ACC112 (cell line): ENCODE results near the gene FZD4.
"Not testable (repeated sequence)": the region's sequence is repeated elsewhere in the genome, so short reads cannot be mapped to it uniquely, and the experiment has no call there.

Source experiments
- H2AFZ ChIP-seq: fragments of 200-600 bp; sonication (generic); one replicate; pipeline ENCODE4 v1.6.0; 2017; ENCODE audit warnings: antibody characterized with exemption, low read length; ENCODE audit not compliant: unreplicated experiment
- H3K27ac ChIP-seq: fragments of 200-600 bp; sonication (generic); 2 replicates; pipeline ENCODE4 v1.5.1; 2014; ENCODE audit warnings: low read depth, mild to moderate bottlenecking, antibody characterized with exemption, low read length, moderate library complexity
- H3K27me3 ChIP-seq: fragments of 200-600 bp; sonication (generic); 2 replicates; pipeline ENCODE4 v1.6.1; 2014; ENCODE audit warnings: mild to moderate bottlenecking, antibody characterized with exemption, low read length, moderate library complexity, mixed read lengths; ENCODE audit not compliant: insufficient read depth
- H3K36me3 ChIP-seq: fragments of 200-600 bp; sonication (generic); 2 replicates; pipeline ENCODE4 v1.6.1; 2016; ENCODE audit warnings: mild to moderate bottlenecking, antibody characterized with exemption, low read length, moderate library complexity, mixed read lengths; ENCODE audit not compliant: insufficient read depth
- H3K4me1 ChIP-seq: fragments of 200-600 bp; sonication (generic); one replicate; pipeline ENCODE4 v1.6.1; 2016; ENCODE audit warnings: low read length, mixed read lengths; ENCODE audit not compliant: insufficient read depth, unreplicated experiment, control insufficient read depth
- H3K4me3 ChIP-seq: fragments of 200-600 bp; sonication (generic); 2 replicates; pipeline ENCODE4 v1.5.1; 2014; ENCODE audit warnings: mild to moderate bottlenecking, low read depth, low read length
- H3K79me2 ChIP-seq: fragments of 200-600 bp; sonication (generic); one replicate; pipeline ENCODE4 v1.6.0; 2016; ENCODE audit warnings: low read length; ENCODE audit not compliant: control insufficient read depth, unreplicated experiment, insufficient read depth

FZD4 gene

DNA sequence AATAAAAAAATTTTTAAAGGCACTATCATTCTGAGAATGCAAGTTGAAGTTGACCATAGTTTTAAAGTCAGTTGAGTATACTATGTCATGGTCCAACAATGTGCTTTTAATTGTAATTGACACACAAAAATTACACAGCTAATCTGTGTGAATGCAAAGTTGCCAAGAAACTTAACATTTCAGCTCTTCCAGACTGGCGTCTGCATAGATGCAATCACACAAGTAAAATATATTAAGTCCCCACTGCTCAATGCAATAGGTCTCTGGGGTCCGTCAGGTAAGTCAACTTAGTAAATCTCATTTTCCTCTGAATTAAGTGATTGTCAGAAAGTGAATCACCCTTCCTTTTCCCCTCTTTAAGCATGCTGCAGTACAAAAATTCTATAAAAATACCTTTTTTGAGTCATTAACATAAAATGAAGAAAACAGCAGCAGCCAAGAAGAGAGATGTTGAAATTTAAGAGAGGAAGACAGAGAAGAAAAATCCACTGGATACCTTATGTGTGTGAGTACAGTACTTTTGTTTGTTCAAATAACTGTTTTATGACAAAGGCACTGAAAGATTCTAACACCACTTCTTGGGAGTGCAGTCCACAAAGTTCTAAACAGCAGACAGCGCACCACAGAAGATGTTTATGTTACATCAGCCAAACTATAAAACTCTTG lies 5.1 kb downstream of the FZD4 start:
- H3K36me3 ChIP-seq, result peaks cover 17% of the 10 kb centered on the region; the same call in 1 of the 2 replicates
- H3K4me1 ChIP-seq, result peaks cover 21% of the 10 kb centered on the region
- H3K79me2 ChIP-seq, result peaks cover 7% of the 10 kb centered on the region
- H2AFZ ChIP-seq, result no peak overlapping the region
- no peaks in the 10 kb centered on the region for H3K27me3 ChIP-seq
- no peak overlapping the region for H3K27ac ChIP-seq
- H3K4me3 ChIP-seq, result no peak overlapping the region

DNA sequence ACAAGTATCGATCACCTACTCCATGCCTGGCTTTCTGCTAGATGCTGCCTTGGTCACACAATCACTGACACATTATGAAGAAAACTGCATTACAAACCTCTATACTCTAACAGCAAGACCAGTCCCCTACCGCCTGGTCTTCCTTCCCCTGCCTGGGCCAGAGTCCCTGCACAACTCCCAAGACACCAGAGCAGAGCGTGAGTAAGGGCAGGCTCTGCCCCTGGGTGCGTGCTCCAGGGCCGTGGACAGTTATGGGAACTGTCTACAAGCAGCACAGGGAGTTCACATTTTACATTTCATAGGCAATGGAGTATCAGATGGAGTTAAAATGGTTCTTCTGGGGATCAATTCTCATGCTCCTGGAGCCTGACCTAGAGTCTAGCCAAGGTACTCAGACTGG lies 6.5 kb downstream of the FZD4 start:
- Histone ChIP-seq H3K27me3 (no peaks in the 10 kb centered on the region), H3K36me3 (peaks cover 17% of the 10 kb centered on the region; the same call in 1 of the 2 replicates), H2AFZ (no peak overlapping the region), H3K4me1 (peaks cover 21% of the 10 kb centered on the region), H3K4me3 (no peak overlapping the region), H3K79me2 (no peaks in the 10 kb centered on the region), H3K27ac (no peak overlapping the region)

DNA sequence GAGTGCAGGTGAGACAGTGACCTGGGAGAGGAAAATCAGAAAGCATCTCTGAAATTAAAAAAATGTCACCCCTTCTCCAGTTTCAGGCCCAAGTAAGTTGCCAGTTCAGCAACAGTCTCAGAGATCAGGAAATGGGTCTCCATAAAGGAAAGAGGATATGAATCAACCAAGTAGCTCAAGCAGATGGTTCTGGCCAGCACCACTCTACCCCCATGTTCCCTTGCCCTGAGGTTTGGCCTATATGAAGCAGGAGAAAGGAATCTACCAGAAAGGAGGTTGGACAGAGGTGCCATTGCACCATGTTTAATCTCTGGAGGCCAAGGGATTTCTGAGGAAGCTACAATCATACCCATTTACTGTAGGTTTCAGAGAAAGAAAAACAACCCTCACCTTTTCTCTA lies 7.7 kb downstream of the FZD4 start:
- H3K4me1 ChIP-seq, result peaks cover 16% of the 10 kb centered on the region
- H3K27me3 ChIP-seq, result no peaks in the 10 kb centered on the region
- H3K79me2 ChIP-seq, result no peaks in the 10 kb centered on the region
- H3K36me3 ChIP-seq, result peaks cover 17% of the 10 kb centered on the region; the same call in 1 of the 2 replicates
- no peak overlapping the region for H2AFZ ChIP-seq
- H3K27ac ChIP-seq, result no peak overlapping the region
- H3K4me3 ChIP-seq, result no peak overlapping the region; the same call in 1 of the 2 replicates

DNA sequence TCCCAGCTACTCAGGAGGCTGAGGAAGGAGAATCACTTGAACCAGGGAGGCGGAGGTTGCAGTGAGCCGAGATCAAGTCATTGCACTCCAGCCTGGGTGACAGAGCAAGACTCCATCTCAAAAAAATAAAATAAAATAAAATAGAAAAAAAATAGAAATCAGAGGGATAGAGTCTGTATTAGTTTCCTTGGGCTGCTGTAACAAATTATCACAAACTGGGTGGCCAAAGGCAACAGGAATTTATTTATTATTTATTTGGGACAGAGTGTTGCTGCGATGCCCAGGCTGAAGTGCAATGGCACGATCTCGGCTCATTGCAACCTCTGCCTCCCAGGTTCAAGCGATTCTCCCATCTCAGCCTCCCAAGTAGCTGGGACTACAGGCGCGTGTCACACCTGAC lies 11.7 kb downstream of the FZD4 start:
- H3K27me3 ChIP-seq, H2AFZ ChIP-seq, H3K79me2 ChIP-seq, H3K36me3 ChIP-seq, H3K4me3 ChIP-seq, H3K27ac ChIP-seq: not testable (repeated sequence)
- peaks cover 44% of the 10 kb centered on the region for H3K4me1 ChIP-seq

DNA sequence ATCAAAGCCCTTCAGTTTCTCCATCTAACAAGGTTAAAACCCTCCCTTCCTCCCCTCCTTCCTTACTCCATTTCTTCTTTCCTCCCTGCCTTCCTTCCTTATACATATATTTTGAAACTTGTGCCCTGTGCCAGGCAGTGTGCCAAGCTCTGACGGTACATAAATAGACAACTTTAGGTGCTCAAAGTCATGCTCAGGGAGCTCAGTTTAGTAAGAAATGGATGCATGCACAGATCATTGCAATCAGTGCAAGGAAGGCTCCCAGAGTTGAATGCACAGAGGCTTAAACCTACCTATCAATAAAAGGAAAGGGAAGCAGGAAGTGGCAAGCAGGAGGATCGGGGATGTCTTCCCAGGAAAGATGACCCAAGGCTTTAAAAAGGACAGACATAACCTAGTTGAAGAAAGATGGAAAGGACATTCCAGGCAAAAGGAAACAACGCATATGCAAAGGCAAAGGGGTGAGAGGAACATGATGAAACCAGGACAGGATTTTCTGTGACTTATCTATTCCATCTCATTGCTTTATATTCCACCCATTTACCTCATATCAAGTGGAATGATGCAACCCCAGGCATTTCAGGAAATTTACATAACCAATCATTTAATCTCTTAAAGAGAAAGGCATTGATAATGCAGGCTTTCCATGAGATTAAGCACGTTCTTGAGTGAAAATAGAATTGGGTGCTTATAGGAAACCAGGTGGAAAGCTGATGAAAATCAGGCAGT lies 13.2 kb downstream of the FZD4 start:
- H3K4me3 ChIP-seq, result no peak overlapping the region
- H3K27me3 ChIP-seq, result no peaks in the 10 kb centered on the region
- H3K4me1 ChIP-seq, result peaks cover 33% of the 10 kb centered on the region
- H3K27ac ChIP-seq, result no peak overlapping the region
- no peak overlapping the region for H2AFZ ChIP-seq
- no peaks in the 10 kb centered on the region for H3K79me2 ChIP-seq
- H3K36me3 ChIP-seq, result no peaks in the 10 kb centered on the region

DNA sequence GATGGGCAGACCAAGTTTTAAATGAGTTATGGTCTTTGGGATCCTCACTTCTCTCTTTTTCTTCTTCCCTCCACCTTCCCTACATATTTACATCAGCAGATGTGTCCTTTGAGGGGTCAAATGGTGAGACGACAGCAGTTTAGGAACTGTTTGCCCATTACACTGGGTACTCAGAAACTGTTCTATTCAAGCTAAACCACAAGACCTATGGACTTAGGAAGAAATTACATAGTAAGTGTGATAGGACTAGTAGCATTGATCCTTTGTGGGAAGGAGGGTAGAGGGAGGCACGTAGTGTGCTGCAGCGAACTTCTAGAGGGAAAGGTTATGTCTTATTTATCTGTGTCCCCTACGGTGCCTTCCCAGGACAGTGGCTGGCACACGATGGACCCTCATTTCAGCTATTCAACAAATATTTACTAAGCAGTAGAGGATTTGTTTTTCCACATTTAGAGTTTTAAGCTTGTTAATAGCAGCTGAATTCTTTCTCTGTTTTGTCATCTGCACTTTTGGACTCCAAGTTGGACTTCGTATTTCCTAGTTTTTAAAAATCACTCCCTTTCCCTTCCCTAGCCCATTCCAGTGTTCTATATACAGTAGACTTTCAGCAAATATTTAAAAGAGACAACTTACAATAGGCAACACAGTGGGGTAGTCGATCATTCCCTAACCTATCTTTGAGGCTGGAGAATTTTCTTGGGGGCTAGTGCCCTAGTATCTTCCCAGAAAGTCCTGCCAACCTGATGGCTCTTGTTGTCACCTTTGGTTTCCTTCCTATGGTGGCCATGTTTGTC lies 13.9 kb downstream of the FZD4 start:
- peak overlapping the region; percentile 66; the same call in 1 of the 2 replicates for H3K4me3 ChIP-seq
- no peaks in the 10 kb centered on the region for H3K27me3 ChIP-seq
- H2AFZ ChIP-seq, result no peak overlapping the region
- H3K4me1 ChIP-seq, result peaks cover 33% of the 10 kb centered on the region
- H3K79me2 ChIP-seq, result no peaks in the 10 kb centered on the region
- no peak overlapping the region for H3K27ac ChIP-seq
- no peaks in the 10 kb centered on the region for H3K36me3 ChIP-seq

DNA sequence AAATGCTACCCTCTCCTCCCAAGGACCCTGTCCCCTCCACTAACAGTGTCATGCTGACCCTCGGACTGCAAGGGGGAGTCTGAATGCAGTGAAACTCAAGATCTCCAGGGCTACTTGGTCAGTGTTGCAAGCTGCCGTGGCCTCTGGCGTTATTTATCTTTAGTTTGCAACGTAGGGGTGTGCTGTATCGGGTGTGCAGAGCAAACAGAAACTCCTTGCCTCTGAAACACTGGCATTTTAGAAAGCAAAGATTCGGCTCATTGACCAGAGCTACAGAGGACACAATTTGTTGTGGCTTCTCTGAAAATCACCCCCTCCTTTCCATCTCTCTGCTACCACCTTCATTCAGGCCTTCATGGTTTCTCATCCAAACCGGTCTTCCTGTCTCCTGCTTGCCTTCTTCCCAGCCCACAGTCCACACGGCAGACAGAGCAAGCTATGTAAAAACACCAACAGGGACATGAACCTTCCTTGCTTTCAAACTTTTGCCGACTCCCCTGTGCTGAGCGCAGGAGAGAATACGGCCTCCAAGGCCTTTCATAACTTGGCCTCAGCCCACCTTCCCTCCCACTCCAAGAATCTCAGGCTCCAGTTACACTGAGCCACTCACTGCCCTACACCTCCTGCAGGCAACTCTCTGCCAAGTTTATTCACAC lies 14.9 kb downstream of the FZD4 start:
- Histone ChIP-seq H3K36me3 (no peaks in the 10 kb centered on the region), H3K27ac (peak overlapping the region; percentile 71), H3K4me1 (peaks cover 33% of the 10 kb centered on the region), H3K27me3 (no peaks in the 10 kb centered on the region), H2AFZ (peak overlapping the region; percentile 97), H3K4me3 (peak overlapping the region; percentile 66), H3K79me2 (no peaks in the 10 kb centered on the region)

DNA sequence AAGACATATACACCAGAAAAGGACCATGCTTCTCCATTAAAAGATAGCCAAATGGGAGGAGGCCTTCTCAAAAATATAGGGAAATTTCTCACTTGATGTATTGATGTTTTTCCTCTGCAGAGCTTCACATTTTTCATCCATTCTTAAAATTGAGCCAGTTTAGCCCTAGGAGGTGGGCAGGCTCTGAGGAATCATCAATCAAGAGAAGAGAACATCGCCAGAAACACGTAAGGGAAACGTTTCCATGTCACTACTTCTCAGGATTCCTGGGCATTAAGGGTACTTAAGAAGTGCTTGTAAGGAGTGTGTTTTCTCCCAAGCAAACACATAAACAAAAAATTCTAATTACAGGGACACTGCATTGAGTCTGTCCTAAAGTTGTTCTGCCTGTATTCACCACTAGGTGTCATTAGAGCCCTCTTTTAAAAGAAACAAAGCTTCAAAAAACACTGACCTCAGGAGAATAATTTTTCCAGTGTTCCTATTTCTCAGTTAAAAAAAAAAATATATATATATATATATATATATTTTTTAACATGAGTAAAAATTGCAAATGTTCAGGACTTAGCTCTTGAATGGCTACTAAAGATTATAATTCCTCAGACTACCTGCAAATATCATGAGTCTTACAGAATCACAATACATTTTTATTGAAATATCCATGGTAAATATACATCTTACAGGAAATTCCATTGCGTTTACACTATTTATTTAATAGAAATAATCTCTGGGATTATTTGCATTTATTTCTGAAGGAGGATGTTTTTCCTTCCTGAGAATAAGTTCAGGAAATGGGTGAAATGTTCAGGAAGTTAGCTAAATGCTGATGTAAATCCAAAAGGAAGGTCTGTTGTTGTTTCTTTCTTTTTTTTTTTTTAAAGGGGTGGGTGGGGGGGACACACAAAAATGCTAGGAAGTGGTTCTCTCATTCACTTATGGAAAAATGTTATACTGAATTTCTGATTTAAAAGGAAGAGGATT lies 16.0 kb downstream of the FZD4 start:
- peak overlapping the region; percentile 66 for H3K4me3 ChIP-seq
- no peaks in the 10 kb centered on the region for H3K36me3 ChIP-seq
- H2AFZ ChIP-seq, result peak overlapping the region; percentile 97

DNA sequence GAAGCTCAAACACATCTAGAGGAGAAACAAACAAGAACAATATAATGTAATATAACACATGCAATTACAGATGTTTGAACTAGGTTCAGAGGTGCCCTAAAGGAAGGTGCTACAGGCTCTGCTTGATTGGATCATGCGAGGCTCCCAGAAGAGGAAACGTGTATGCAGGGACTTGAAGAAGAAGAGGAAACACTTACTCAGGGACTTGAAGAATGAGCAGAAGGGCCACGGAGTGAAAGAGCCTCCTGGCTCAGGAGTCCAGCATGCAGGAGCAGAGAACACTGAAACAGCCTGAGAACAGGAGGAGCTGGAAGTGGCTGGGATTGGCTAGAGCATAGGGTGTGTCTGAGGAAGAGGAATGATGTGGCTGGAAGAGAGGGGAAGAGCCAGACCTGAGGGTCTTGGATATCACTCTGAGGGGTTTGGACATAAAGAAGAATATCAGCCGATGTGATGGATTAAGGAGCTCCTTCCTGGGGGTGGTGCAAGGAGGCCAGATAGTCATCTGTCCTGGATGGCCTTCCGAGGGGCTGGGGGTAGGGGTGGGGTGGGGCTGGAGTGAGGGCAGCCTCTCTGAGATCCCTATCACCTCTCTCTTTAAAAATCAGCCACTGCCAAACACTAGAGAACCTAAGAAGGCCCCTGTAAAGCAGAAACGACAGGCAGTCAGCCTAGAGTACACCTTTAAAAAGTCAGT lies 16.8 kb downstream of the FZD4 start:
- Histone ChIP-seq H2AFZ (no peak overlapping the region), H3K27me3 (no peaks in the 10 kb centered on the region), H3K4me1 (peaks cover 46% of the 10 kb centered on the region), H3K79me2 (no peaks in the 10 kb centered on the region), H3K4me3 (no peak overlapping the region), H3K27ac (no peak overlapping the region), H3K36me3 (no peaks in the 10 kb centered on the region)

More for the DNA sequence above, 16.0 kb downstream of the FZD4 start:
- no peaks in the 10 kb centered on the region for H3K79me2 ChIP-seq
- H3K27ac ChIP-seq, result peak overlapping the region; percentile 71
- H3K27me3 ChIP-seq, result no peaks in the 10 kb centered on the region
- peaks cover 38% of the 10 kb centered on the region for H3K4me1 ChIP-seq
